Panc1 (cell line): ENCODE results near the gene ANKRD18A. TPM values are rescaled to one million over a fixed set of nuclear protein-coding genes. Genes with fewer than 3 reads are reported as not detected.

Experiments
- ATAC-seq: fragments of 200-7000 bp; cut with Tn5 transposase; 2 replicates; pipeline ENCODE4 v1.9.1; 2020; ENCODE audit warnings: mild to moderate bottlenecking, moderate library complexity
- Bru-seq: library from RNA; stranded (reverse); fragments of 400-500 nt; gene quantifications from one replicate; lab custom pipeline; 2021; lab: Mats Ljungman, UMichigan
- BruChase-seq, 2 experiments: library from RNA; stranded (reverse); fragments of 400-500 nt; gene quantifications; one replicate each; lab custom pipeline; 2021; lab: Mats Ljungman, UMichigan
- BruUV-seq: library from RNA; stranded (reverse); fragments of 400-500 nt; replicated peaks from 2 replicates; lab custom pipeline; 2021; lab: Mats Ljungman, UMichigan
- CTCF ChIA-PET: fragments of 300-600 bp; sonication (Branson Sonifier 250); formaldehyde crosslinking; loops from one replicate; lab custom pipeline; 2022; ENCODE audit warnings: antibody characterized with exemption; lab: Charles Lee
- POLR2A ChIA-PET: fragments of 300-600 bp; sonication (Branson Sonifier 250); formaldehyde crosslinking; loops from one replicate; lab custom pipeline; 2022; ENCODE audit warnings: antibody characterized with exemption; lab: Charles Lee
- DNase-seq: peaks from one replicate; pipeline ENCODE4 v3.0.0-alpha.2; 2010; ENCODE audit warnings: low read depth, low spot score
- H3K27ac ChIP-seq: 2 replicates; pipeline ENCODE4 v1.5.1; 2011; ENCODE audit warnings: mild to moderate bottlenecking, low read length, inconsistent platforms
- H3K27me3 ChIP-seq: fragments of 200-500 bp; sonication (Bioruptor generic); 2 replicates; pipeline ENCODE4 v1.6.0; 2014; ENCODE audit warnings: low read length, inconsistent platforms; ENCODE audit not compliant: control insufficient read depth, insufficient read depth
- H3K36me3 ChIP-seq: fragments of 200-500 bp; sonication (Bioruptor generic); 2 replicates; pipeline ENCODE4 v1.5.1; 2014; ENCODE audit warnings: inconsistent platforms, mild to moderate bottlenecking, low read length, moderate library complexity; ENCODE audit not compliant: control insufficient read depth, insufficient read depth
- H3K4me1 ChIP-seq: 2 replicates; pipeline ENCODE4 v1.5.1; 2011; ENCODE audit warnings: inconsistent platforms, mild to moderate bottlenecking, low read length, moderate library complexity; ENCODE audit not compliant: control insufficient read depth, insufficient read depth
- H3K4me3 ChIP-seq, 2 experiments: 2 replicates each; pipeline ENCODE4 v1.5.1; 2011 to 2012; ENCODE audit warnings: low read depth in 2 of 2, low read length in 2 of 2, mild to moderate bottlenecking in 2 of 2, inconsistent platforms in 1 of 2, moderate library complexity in 1 of 2
- H3K9me3 ChIP-seq: fragments of 200-500 bp; sonication (Bioruptor generic); 2 replicates; pipeline ENCODE4 v1.5.1; 2014; ENCODE audit warnings: low read depth, mild to moderate bottlenecking, inconsistent platforms, low read length, moderate library complexity; ENCODE audit not compliant: control insufficient read depth, insufficient read depth
- CTCF ChIP-seq: fragments of 450-650 bp; IDR thresholded peaks from 2 replicates; pipeline ENCODE4 v1.5.1; 2017; ENCODE audit warnings: mild to moderate bottlenecking
- POLR2AphosphoS5 ChIP-seq: IDR thresholded peaks from 2 replicates; pipeline ENCODE4 v1.6.1; 2012; ENCODE audit warnings: mild to moderate bottlenecking, low read depth, low read length, moderate library complexity
- REST ChIP-seq, 2 experiments: IDR thresholded peaks; 2 replicates each; pipeline ENCODE4 v1.6.1; 2011 to 2012; ENCODE audit warnings: low read depth in 2 of 2, control low read depth in 1 of 2, low read length in 1 of 2, mild to moderate bottlenecking in 1 of 2, moderate library complexity in 1 of 2; ENCODE audit not compliant: insufficient read depth in 1 of 2
- SIN3A ChIP-seq: IDR thresholded peaks from 2 replicates; pipeline ENCODE4 v1.6.1; 2012; ENCODE audit warnings: low read depth, mild to moderate bottlenecking, low read length, moderate library complexity, borderline replicate concordance; ENCODE audit not compliant: insufficient read depth
- TCF7L2 ChIP-seq: IDR thresholded peaks from 2 replicates; pipeline ENCODE4 v1.6.1; 2011; ENCODE audit warnings: mild to moderate bottlenecking, low read depth, low read length, inconsistent platforms
- in situ Hi-C: cut with HindIII; loops from 2 replicates; pipeline ENCODE4 v1.10.0; 2016; ENCODE audit warnings: low sequenced_read_pairs, low pct_unique_long_range_greater_than_20kb
- intact Hi-C: fragments of 100-400 bp; cut with micrococcal nuclease; formaldehyde crosslinking; loops from one replicate; pipeline ENCODE4 v1.10.0; 2022; ENCODE audit not compliant: unreplicated experiment
- long read RNA-seq: library from polyadenylated mRNA; unstranded; transcript quantifications from one replicate; pipeline ENCODE4 v2.0.0, GENCODE V29; 2021; ENCODE audit not compliant: unreplicated experiment
- polyA plus RNA-seq: library from polyadenylated mRNA; unstranded; fragments of >200 nt; gene quantifications from one replicate; pipeline ENCODE4 v1.2.1, GENCODE V29; 2012; ENCODE audit warnings: missing spikeins; ENCODE audit not compliant: insufficient read length
- total RNA-seq: library from RNA; stranded (reverse); gene quantifications from one replicate; pipeline ENCODE4 v1.2.1, GENCODE V29; 2021; ENCODE audit not compliant: unreplicated experiment

ANKRD18A gene
- total RNA-seq (9.6 TPM), Bru-seq, nascent RNA (percentile 79 among the genes with signal in this experiment), BruChase-seq, experiment 1, labeled RNA remaining after a 2-hour chase (percentile 69 among the genes with signal in this experiment), BruChase-seq, experiment 2, labeled RNA remaining after a 6-hour chase (percentile 78 among the genes with signal in this experiment)
- polyA plus RNA-seq = 6.7 TPM
- long read RNA-seq, partial matches to known transcripts = 3 of 7 reads
- long read RNA-seq, other reads (novel, unspliced or antisense) = 4 of 7 reads

GRCh38 chr9:38620483-38621433 lies at the start of gene ANKRD18A:
Gene ANKRD18A, minus strand, starts transcription at chr9:38620596. Its CDS starts 311 bp downstream, at chr9:38620285.
- H3K9me3 ChIP-seq = peaks cover 7% of the 10 kb centered on the region; the same call in 1 of the 2 replicates
- H3K36me3 ChIP-seq = no peaks in the 10 kb centered on the region
- BruUV-seq = no TSS peak
- CTCF ChIA-PET = no interaction called here
- TF ChIP-seq POLR2AphosphoS5 = no peak
- no peak for TF ChIP-seq SIN3A
- TF ChIP-seq REST (IDR thresholded peaks at IDR 0.05; ENCODE audit: insufficient read depth in 1 of 2, low read depth in 2 of 2, low read length in 1 of 2) = 0 out of 4 replicates have a peak, but pooled peaks of 1 of the 2 experiments have one; percentile 19
- TF ChIP-seq TCF7L2 = no peak
- TF ChIP-seq CTCF = peak; percentile 89
- H3K4me1 ChIP-seq = no peaks in the 10 kb centered on the region; the same call in 1 of the 2 replicates
- no peaks in the 10 kb centered on the region for H3K27me3 ChIP-seq
- H3K4me3 ChIP-seq = peak within 1 kb of the TSS; percentile 56 to 77
- in situ Hi-C loops (no loop called here), intact Hi-C loops (loop anchor here (5.0 kb wide), 1 partner anchor 52 kb away; no protein-coding TSS in a partner anchor)
- peak; percentile 61 for DNase-seq
- peak; percentile 90 for ATAC-seq
- H3K27ac ChIP-seq = peak within 1 kb of the TSS; percentile 75
- POLR2A ChIA-PET = interaction anchor here (0.6 kb wide), 1 partner anchor 608 kb away, joined by 12 read pairs; no protein-coding TSS in a partner anchor

- H3K27ac ChIP-seq = no peak overlapping the region
- POLR2A ChIA-PET = no interaction called here
- DNase-seq = no peak
- no peaks in the 10 kb centered on the region for H3K27me3 ChIP-seq
- peaks cover 5% of the 10 kb centered on the region; the same call in 1 of the 2 replicates for H3K4me1 ChIP-seq
- no peak overlapping the region for H3K4me3 ChIP-seq
- H3K9me3 ChIP-seq = no peaks in the 10 kb centered on the region
- BruUV-seq = no TSS peak
- in situ Hi-C loops (no loop called here), intact Hi-C loops (no loop called here)
- CTCF ChIA-PET = interaction anchor here (0.6 kb wide), 1 partner anchor 23 kb away, joined by 3 read pairs; no protein-coding TSS in a partner anchor
- TF ChIP-seq CTCF = no peak
- no peak for TF ChIP-seq SIN3A
- no peak for TF ChIP-seq TCF7L2
- no peak for TF ChIP-seq REST (IDR thresholded peaks at IDR 0.05; ENCODE audit: insufficient read depth in 1 of 2, low read depth in 2 of 2, low read length in 1 of 2)
- no peak for TF ChIP-seq POLR2AphosphoS5
- H3K36me3 ChIP-seq = no peaks in the 10 kb centered on the region
- no peak for ATAC-seq
Measured at GRCh38 chr9:38668791-38669466, 48.5 kb upstream of the ANKRD18A start.
